ENCODE measurements around the gene MTARC2.

DNA sequence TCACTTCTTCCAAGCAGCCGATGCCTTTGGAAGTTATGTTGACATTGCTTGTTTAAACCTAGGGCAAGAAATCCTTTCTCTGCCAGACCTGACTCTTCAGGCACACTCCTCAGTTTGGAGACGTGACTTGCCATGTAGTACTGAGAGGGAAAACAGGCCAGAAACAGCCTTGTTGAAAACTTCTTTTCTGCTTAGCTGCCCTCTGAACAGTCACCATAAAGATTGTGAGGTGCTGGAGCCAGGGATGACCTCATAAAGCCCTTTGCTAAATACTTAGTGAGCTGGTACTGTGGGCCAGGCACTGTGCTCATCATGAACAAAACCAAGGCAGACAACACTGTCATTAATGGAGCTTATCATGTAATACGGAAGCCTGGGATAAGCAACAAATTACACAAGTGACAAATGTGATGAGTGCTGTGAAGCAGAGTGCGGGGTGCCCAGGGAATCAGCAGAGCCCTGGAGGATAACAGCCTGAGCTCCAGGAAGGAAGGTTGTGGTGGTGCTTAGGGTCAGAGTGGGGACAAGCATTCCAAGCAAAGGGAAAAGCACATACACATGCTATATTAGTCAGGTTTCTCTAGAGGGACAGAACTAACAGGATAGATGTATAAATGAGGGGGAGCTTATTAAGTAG lies 80.9 kb downstream of the MTARC2 start:
- TF ChIP-seq, protein P1, sequence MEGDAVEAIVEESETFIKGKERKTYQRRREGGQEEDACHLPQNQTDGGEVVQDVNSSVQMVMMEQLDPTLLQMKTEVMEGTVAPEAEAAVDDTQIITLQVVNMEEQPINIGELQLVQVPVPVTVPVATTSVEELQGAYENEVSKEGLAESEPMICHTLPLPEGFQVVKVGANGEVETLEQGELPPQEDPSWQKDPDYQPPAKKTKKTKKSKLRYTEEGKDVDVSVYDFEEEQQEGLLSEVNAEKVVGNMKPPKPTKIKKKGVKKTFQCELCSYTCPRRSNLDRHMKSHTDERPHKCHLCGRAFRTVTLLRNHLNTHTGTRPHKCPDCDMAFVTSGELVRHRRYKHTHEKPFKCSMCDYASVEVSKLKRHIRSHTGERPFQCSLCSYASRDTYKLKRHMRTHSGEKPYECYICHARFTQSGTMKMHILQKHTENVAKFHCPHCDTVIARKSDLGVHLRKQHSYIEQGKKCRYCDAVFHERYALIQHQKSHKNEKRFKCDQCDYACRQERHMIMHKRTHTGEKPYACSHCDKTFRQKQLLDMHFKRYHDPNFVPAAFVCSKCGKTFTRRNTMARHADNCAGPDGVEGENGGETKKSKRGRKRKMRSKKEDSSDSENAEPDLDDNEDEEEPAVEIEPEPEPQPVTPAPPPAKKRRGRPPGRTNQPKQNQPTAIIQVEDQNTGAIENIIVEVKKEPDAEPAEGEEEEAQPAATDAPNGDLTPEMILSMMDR (IDR thresholded peaks at IDR 0.05), result no peak
- no peak for TF ChIP-seq EZH2phosphoT487 (IDR thresholded peaks at IDR 0.05; ENCODE audit: borderline replicate concordance, low read depth)
- TF ChIP-seq POLR2AphosphoS5 (IDR thresholded peaks at IDR 0.05; ENCODE audit: low read depth, low read length), result no peak
- no peak for TF ChIP-seq RFX5 (IDR thresholded peaks at IDR 0.05; ENCODE audit: low read length)
- no peak for TF ChIP-seq ELF1 (IDR thresholded peaks at IDR 0.05)
- no peak for TF ChIP-seq GATA2 (CRISPR knock-in tag; IDR thresholded peaks at IDR 0.05)
